Vagina (tissue), 2 donors: ENCODE data around the gene CREG1. TPM values are rescaled to one million over a fixed set of nuclear protein-coding genes. Genes with fewer than 3 reads are reported as not detected.

Source experiments
- DNase-seq, 2 donors: peaks; one replicate each; pipeline ENCODE4 v3.0.0-alpha.2; 2017; ENCODE audit errors: extremely low spot score in 2 of 2
- H3K27ac ChIP-seq: fragments of 200-600 bp; sonication (generic); one replicate; pipeline ENCODE4 v1.5.1; 2019
- H3K27me3 ChIP-seq: fragments of 200-600 bp; sonication (generic); one replicate; pipeline ENCODE4 v1.5.1; 2019
- H3K36me3 ChIP-seq, 2 donors: fragments of 200-600 bp; sonication (generic); one replicate each; pipeline ENCODE4 v1.5.1; 2017 to 2019
- H3K4me1 ChIP-seq: fragments of 200-600 bp; sonication (generic); one replicate; pipeline ENCODE4 v1.5.1; 2019
- H3K4me3 ChIP-seq, 2 donors: fragments of 200-600 bp; sonication (generic); 1 replicate in 1 of 2; 2 replicates in 1 of 2; pipeline ENCODE4 v1.5.1; 2016 to 2019
- H3K9me3 ChIP-seq: fragments of 200-600 bp; sonication (generic); one replicate; pipeline ENCODE4 v1.5.1; 2019
- POLR2A ChIP-seq, 2 donors: fragments of 450-650 bp; IDR thresholded peaks; one replicate each; pipeline ENCODE4 v1.6.1; 2017; ENCODE audit warnings: antibody characterized with exemption in 2 of 2, mild to moderate bottlenecking in 2 of 2, moderate library complexity in 2 of 2
- POLR2AphosphoS5 ChIP-seq, 2 donors: sonication (generic); formaldehyde crosslinking; IDR thresholded peaks; one replicate each; pipeline ENCODE4 v1.9.0; 2017; ENCODE audit warnings: antibody characterized with exemption in 2 of 2, mild to moderate bottlenecking in 2 of 2, low read depth in 1 of 2; ENCODE audit not compliant: insufficient read depth in 1 of 2
- intact Hi-C: fragments of 100-400 bp; cut with DNase I; formaldehyde crosslinking; loops from one replicate; pipeline ENCODE4 v1.15.1; 2023
- total RNA-seq: library from RNA; depleted of rRNA; stranded (reverse); fragments of >200 nt; gene quantifications from one replicate; pipeline ENCODE4 v1.2.3, GENCODE V29; 2016
- TF ChIP-seq, protein P1 (sequence below), 3 experiments: fragments of 450-650 bp in 2 of 3; fragments of 200-600 bp in 1 of 3; sonication (generic) in 1 of 3; IDR thresholded peaks; one replicate each; pipeline ENCODE4 v1.5.1; 2017 to 2019; ENCODE audit warnings: antibody characterized with exemption in 3 of 3, mild to moderate bottlenecking in 2 of 3, moderate library complexity in 2 of 3

Gene CREG1
- total RNA-seq, 1 donor from 2014 or later = 152 TPM

- Histone ChIP-seq H3K27ac (no peak overlapping the region), H3K4me1 (peaks cover 8% of the 10 kb centered on the region), H3K27me3 (no peaks in the 10 kb centered on the region)
These were observed 12.0 kb downstream of the CREG1 start for GRCh38 chr1:167541610-167542009.

DNA sequence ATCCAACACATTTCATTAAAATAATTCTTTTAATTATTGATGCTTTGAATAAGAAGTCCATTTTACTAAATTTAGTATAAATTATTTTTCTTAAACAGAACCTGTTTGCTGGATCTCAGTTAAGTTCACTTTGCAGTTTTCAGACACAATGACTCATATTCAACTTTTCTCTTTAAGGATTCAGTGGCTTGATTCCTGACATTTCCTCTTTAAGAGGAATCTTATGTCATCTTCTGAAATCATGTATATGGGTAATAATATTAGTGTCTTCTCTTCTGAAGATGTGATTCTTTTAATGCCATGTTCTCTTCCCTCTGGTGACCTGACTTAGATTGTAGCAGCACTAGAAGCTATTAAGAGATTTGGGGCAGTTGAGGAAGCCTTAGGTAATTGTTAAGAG lies 12.6 kb downstream of the CREG1 start:
- Histone ChIP-seq H3K27ac (no peak overlapping the region), H3K4me1 (peaks cover 8% of the 10 kb centered on the region), H3K9me3 (no peaks in the 10 kb centered on the region), H3K36me3 (peaks cover 0 to 12% of the 10 kb centered on the region in 2 donors), H3K27me3 (no peaks in the 10 kb centered on the region), H3K4me3 (no peak overlapping the region)
- no peak for DNase-seq
- no peak for TF ChIP-seq POLR2AphosphoS5 (IDR thresholded peaks at IDR 0.05; ENCODE audit: insufficient read depth in 1 of 2, low read depth in 1 of 2)
- intact Hi-C loops = no loop called here

More at GRCh38 chr1:167541610-167542009, 12.0 kb downstream of the CREG1 start:
- H3K4me3 ChIP-seq = no peak overlapping the region
- TF ChIP-seq, protein P1, sequence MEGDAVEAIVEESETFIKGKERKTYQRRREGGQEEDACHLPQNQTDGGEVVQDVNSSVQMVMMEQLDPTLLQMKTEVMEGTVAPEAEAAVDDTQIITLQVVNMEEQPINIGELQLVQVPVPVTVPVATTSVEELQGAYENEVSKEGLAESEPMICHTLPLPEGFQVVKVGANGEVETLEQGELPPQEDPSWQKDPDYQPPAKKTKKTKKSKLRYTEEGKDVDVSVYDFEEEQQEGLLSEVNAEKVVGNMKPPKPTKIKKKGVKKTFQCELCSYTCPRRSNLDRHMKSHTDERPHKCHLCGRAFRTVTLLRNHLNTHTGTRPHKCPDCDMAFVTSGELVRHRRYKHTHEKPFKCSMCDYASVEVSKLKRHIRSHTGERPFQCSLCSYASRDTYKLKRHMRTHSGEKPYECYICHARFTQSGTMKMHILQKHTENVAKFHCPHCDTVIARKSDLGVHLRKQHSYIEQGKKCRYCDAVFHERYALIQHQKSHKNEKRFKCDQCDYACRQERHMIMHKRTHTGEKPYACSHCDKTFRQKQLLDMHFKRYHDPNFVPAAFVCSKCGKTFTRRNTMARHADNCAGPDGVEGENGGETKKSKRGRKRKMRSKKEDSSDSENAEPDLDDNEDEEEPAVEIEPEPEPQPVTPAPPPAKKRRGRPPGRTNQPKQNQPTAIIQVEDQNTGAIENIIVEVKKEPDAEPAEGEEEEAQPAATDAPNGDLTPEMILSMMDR (IDR thresholded peaks at IDR 0.05) = no peak
- TF ChIP-seq POLR2AphosphoS5 (IDR thresholded peaks at IDR 0.05; ENCODE audit: insufficient read depth in 1 of 2, low read depth in 1 of 2) (no peak), POLR2A (IDR thresholded peaks at IDR 0.05) (no peak)
- intact Hi-C loops = no loop called here
- no peak for DNase-seq
- peaks cover 0 to 12% of the 10 kb centered on the region in 2 donors for H3K36me3 ChIP-seq
- H3K9me3 ChIP-seq = no peaks in the 10 kb centered on the region

- TF ChIP-seq, protein P1 (IDR thresholded peaks at IDR 0.05) = no peak
- TF ChIP-seq POLR2AphosphoS5 (IDR thresholded peaks at IDR 0.05; ENCODE audit: insufficient read depth in 1 of 2, low read depth in 1 of 2) = no peak
- no peak for TF ChIP-seq POLR2A (IDR thresholded peaks at IDR 0.05)
- no peaks in the 10 kb centered on the region for H3K27me3 ChIP-seq
- intact Hi-C loops = no loop called here
These were observed 14.9 kb downstream of the CREG1 start for GRCh38 chr1:167538657-167539056.

DNA sequence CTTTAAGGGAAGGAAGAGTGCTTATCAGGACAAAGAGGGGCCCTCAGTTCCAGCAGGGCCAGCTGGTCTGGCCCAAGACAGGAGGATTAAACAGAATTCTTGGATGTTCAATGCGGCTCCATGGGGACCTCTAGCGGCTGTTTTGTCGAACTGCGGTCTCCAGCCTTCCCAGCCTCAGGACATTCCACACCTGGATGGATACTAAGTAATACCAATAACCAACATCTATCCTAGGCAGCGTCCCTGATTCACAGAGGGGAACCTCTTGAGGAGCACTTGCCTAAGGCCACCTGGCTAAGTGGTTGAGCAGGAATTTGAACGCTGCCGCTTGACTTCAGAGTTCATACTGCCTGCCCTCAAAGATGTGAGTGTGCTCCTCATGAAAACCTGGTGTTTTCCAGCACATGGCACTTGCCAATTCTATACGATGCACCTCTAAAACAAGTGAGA lies 19.7 kb downstream of the CREG1 start:
- Histone ChIP-seq H3K4me1 (no peaks in the 10 kb centered on the region), H3K9me3 (no peaks in the 10 kb centered on the region), H3K27me3 (no peaks in the 10 kb centered on the region), H3K4me3 (no peak overlapping the region), H3K27ac (no peak overlapping the region), H3K36me3 (no peaks in the 10 kb centered on the region)
- peak in 1 of 2 donors; percentile 86 for DNase-seq
- intact Hi-C loops = loop anchor here (5.0 kb wide), 1 partner anchor 467 kb away; no protein-coding TSS in a partner anchor
- TF ChIP-seq POLR2A (IDR thresholded peaks at IDR 0.05) = no peak
- TF ChIP-seq, protein P1 (IDR thresholded peaks at IDR 0.05) = peak; percentile 61 to 79 (median 72)
- TF ChIP-seq POLR2AphosphoS5 (IDR thresholded peaks at IDR 0.05; ENCODE audit: insufficient read depth in 1 of 2, low read depth in 1 of 2) = no peak

More at GRCh38 chr1:167538657-167539056, 14.9 kb downstream of the CREG1 start:
- Histone ChIP-seq H3K27ac (no peak overlapping the region), H3K4me1 (peaks cover 8% of the 10 kb centered on the region), H3K9me3 (no peaks in the 10 kb centered on the region), H3K36me3 (no peaks in the 10 kb centered on the region), H3K4me3 (no peak overlapping the region)
- DNase-seq = peak in 1 of 2 donors; percentile 40

DNA sequence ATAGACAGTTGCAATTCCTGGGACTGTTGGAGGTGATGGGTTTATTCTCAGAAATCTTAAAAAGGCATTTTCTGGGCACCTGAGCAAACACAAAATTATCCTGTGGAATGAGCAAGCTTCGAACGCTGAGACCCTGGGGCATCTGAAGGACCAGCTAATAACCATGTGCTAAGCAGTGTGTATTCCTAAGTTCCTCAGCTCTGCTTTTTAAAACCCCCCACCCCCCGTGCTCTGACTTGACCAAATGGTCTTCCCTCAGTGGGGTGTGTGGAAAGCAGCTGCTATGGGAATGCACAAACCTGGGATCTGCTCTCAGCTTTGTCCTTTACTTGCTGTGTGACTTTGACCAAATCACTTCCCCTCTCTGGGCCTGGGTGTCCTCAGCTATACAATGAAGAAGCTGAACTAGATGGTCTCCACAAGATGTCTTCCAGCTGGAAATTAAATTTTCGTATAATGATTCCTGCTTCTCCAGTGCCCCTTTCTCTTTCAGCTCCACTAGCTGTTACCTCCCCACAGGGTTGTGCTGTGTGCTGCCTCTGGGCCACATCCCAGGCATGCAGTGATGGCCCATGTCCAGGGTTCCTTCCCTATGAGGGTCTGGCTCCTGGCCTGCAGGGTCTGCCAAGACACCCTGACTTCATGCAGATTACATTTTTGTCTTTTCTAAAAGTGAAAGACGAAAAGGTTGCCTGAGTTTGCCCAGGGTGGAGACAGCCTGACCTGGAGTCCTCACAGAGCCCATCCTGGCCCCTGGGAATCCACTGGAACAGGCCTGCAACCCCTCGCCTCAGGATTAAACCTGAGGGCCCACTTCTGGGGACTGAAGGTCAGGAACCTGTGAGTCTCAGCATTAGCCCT lies 20.4 kb downstream of the CREG1 start:
- Histone ChIP-seq H3K36me3 (no peaks in the 10 kb centered on the region), H3K9me3 (no peaks in the 10 kb centered on the region), H3K27me3 (no peaks in the 10 kb centered on the region), H3K4me1 (no peaks in the 10 kb centered on the region), H3K4me3 (no peak overlapping the region), H3K27ac (no peak overlapping the region)
- TF ChIP-seq, protein P1 (IDR thresholded peaks at IDR 0.05) = no peak
- TF ChIP-seq POLR2AphosphoS5 (IDR thresholded peaks at IDR 0.05; ENCODE audit: insufficient read depth in 1 of 2, low read depth in 1 of 2) (no peak), POLR2A (IDR thresholded peaks at IDR 0.05) (no peak)
- DNase-seq = peak in 1 of 2 donors; percentile 52
- intact Hi-C loops = loop anchor here (5.0 kb wide), 1 partner anchor 466 kb away; no protein-coding TSS in a partner anchor
